ENCODE data around the gene DIPK1A. TPM values are rescaled to one million over a fixed set of nuclear protein-coding genes. Genes with fewer than 3 reads are reported as not detected.

Gene DIPK1A
- total RNA-seq, 1 donor from 2014 or later: 24.5 TPM

GRCh38 chr1:92883297-92883696 lies 78.0 kb downstream of the DIPK1A start:
- no peak for FAIRE-seq
- no peak for DNase-seq (ENCODE audit: low spot score in 2 of 2)

- no peak for FAIRE-seq
- no peak for DNase-seq (ENCODE audit: low spot score in 2 of 2)
Observed at GRCh38 chr1:92882819-92883218, 78.4 kb downstream of the DIPK1A start.

- peak; percentile 30 for FAIRE-seq
Observed at GRCh38 chr1:92881391-92881790, 79.9 kb downstream of the DIPK1A start.

GRCh38 chr1:92879316-92879968 lies 81.8 kb downstream of the DIPK1A start:
- DNase-seq (ENCODE audit: low spot score in 2 of 2) (no peak), FAIRE-seq (no peak)

More at GRCh38 chr1:92881391-92881790, 79.9 kb downstream of the DIPK1A start:
- no peak for DNase-seq (ENCODE audit: low spot score in 2 of 2)

- DNase-seq (ENCODE audit: low spot score in 2 of 2) (no peak), FAIRE-seq (no peak)
Observed at GRCh38 chr1:92877792-92878191, 83.5 kb downstream of the DIPK1A start.

- DNase-seq (ENCODE audit: low spot score in 2 of 2) (no peak), FAIRE-seq (no peak)
Observed at GRCh38 chr1:92877081-92877711, 84.1 kb downstream of the DIPK1A start.

- no peak for DNase-seq (ENCODE audit: low spot score in 2 of 2)
- FAIRE-seq: no peak
Observed at GRCh38 chr1:92876351-92876750, 84.9 kb downstream of the DIPK1A start.

- DNase-seq (ENCODE audit: low spot score in 2 of 2) (no peak), FAIRE-seq (no peak)
Observed at GRCh38 chr1:92874987-92875386, 86.3 kb downstream of the DIPK1A start.

- DNase-seq (ENCODE audit: low spot score in 2 of 2): no peak
- no peak for FAIRE-seq
Observed at GRCh38 chr1:92872719-92873118, 88.5 kb downstream of the DIPK1A start.

- no peak for DNase-seq (ENCODE audit: low spot score in 2 of 2)
- no peak for FAIRE-seq
Observed at GRCh38 chr1:92870591-92870990, 90.7 kb downstream of the DIPK1A start.

- FAIRE-seq (no peak), DNase-seq (ENCODE audit: low spot score in 2 of 2) (no peak)
Observed at GRCh38 chr1:92864131-92864530, 97.1 kb downstream of the DIPK1A start.

GRCh38 chr1:92862605-92863004 lies 98.7 kb downstream of the DIPK1A start:
- FAIRE-seq: no peak
- DNase-seq (ENCODE audit: low spot score in 2 of 2): no peak

- no peak for FAIRE-seq
- no peak for DNase-seq (ENCODE audit: low spot score in 2 of 2)
Observed at GRCh38 chr1:92859400-92860039, 101.7 kb downstream of the DIPK1A start.

GRCh38 chr1:92858564-92859399 lies 102.5 kb downstream of the DIPK1A start:
- FAIRE-seq (peak; percentile 99), DNase-seq (ENCODE audit: low spot score in 2 of 2) (peak; percentile 47 to 52)

- no peak for FAIRE-seq
- no peak for DNase-seq (ENCODE audit: low spot score in 2 of 2)
Observed at GRCh38 chr1:92857817-92858216, 103.4 kb downstream of the DIPK1A start.

- DNase-seq (ENCODE audit: low spot score in 2 of 2) (no peak), FAIRE-seq (no peak)
Observed at GRCh38 chr1:92855236-92855635, 106.0 kb downstream of the DIPK1A start.

- no peak for DNase-seq (ENCODE audit: low spot score in 2 of 2)
- FAIRE-seq: no peak
Observed at GRCh38 chr1:92854101-92854785, 107.0 kb downstream of the DIPK1A start.

GRCh38 chr1:92853299-92853698 lies 108.0 kb downstream of the DIPK1A start:
- no peak for FAIRE-seq
- no peak for DNase-seq (ENCODE audit: low spot score in 2 of 2)

- FAIRE-seq (no peak), DNase-seq (ENCODE audit: low spot score in 2 of 2) (no peak)
Observed at GRCh38 chr1:92851729-92852128, 109.5 kb downstream of the DIPK1A start.

GRCh38 chr1:92850019-92850418 lies 111.2 kb downstream of the DIPK1A start:
- DNase-seq (ENCODE audit: low spot score in 2 of 2) (no peak), FAIRE-seq (no peak)
